HG03457 (cell line): Measurements from ENCODE around the gene SNX33.
A peak's percentile ranks its signal among the peaks of the same experiment; 100 is the strongest.
"Not testable (repeated sequence)": the region's sequence is repeated elsewhere in the genome, so short reads cannot be mapped to it uniquely, and the experiment has no call there.

Experiments
- ATAC-seq: cut with Tn5 transposase; IDR thresholded peaks from one replicate; pipeline ENCODE4 v1.9.1; 2021; ENCODE audit warnings: moderate number of reproducible peaks; ENCODE audit not compliant: unreplicated experiment

The SNX33 gene, protein sequence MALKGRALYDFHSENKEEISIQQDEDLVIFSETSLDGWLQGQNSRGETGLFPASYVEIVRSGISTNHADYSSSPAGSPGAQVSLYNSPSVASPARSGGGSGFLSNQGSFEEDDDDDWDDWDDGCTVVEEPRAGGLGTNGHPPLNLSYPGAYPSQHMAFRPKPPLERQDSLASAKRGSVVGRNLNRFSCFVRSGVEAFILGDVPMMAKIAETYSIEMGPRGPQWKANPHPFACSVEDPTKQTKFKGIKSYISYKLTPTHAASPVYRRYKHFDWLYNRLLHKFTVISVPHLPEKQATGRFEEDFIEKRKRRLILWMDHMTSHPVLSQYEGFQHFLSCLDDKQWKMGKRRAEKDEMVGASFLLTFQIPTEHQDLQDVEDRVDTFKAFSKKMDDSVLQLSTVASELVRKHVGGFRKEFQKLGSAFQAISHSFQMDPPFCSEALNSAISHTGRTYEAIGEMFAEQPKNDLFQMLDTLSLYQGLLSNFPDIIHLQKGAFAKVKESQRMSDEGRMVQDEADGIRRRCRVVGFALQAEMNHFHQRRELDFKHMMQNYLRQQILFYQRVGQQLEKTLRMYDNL

GRCh38 chr15:75647370-75648155, at the start of gene SNX33:
Gene SNX33, plus strand, starts transcription at chr15:75647912. Its CDS starts 1,191 bp downstream, at chr15:75649103.
- ATAC-seq = no peak

- ATAC-seq = no peak
These were observed 49.4 kb upstream of the SNX33 start for GRCh38 chr15:75598361-75598760.

- ATAC-seq = no peak
These were observed 48.3 kb upstream of the SNX33 start for GRCh38 chr15:75599401-75599800.

- no peak for ATAC-seq
These were observed 41.7 kb upstream of the SNX33 start for GRCh38 chr15:75606026-75606425.

DNA sequence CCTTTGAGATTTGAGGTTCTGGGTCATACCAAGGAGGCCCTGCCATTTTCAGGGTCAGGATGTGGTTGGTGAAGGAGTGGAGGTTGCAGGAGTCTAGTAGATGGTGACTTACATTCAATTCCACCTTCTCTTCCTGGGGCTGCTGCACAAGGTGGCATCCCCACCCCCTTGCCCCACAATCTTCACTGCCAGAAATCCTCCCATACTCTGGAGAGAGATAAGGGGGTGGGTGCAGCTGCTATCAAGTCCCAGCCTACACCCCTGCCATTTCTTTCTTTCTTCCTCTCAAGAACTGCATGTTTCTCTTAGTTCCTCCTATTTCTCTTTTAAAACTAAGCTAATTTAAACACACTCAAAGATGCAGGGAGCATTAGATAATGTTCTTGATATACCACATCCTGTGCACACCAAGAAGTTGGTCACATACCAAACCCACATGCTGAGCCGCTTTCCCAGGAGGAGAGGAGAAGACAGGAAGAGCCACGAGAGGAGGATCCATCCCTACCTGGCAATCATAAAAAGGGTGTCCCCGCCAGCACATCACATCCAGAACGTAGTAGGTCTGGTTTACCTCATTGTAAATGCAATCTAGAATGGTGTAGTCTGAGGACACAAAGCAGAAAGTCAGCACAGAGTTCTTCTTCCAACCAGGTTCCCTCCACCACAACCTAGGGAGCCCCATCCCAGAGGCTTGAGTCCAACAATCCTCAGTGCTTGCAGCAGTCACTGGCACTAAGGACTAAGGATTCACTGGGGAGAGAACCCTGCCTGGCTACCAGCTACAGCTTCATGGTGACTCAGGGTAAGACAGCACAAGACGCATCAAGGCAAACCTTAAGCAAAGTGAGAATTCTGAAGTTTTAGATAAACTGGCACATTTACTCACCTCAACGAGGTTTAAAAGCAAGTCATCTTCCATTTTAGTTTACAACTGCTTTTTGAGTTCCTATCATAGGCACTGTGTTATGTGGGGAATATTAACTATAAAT, 40.7 kb upstream of the SNX33 start:
- no peak for ATAC-seq

DNA sequence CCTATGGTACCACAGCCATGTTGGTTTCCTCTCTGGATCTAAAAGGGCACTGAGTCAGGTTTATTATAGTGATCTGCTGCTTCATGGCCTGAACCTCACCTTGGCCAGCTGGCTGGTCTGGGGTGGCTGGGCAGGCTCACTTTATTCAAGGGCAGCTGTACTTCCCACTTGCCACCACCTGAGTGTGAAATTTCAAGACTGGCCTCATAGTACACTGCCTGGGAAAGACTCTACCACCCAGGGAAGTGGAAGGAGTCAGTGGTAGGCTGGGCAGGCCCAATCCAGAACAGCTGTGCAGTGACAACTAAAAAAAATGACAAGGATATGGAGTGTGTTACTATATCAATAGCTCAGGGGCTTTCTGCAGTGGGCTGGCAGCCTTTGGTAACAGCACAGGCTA, 30.9 kb upstream of the SNX33 start:
- no peak for ATAC-seq

DNA sequence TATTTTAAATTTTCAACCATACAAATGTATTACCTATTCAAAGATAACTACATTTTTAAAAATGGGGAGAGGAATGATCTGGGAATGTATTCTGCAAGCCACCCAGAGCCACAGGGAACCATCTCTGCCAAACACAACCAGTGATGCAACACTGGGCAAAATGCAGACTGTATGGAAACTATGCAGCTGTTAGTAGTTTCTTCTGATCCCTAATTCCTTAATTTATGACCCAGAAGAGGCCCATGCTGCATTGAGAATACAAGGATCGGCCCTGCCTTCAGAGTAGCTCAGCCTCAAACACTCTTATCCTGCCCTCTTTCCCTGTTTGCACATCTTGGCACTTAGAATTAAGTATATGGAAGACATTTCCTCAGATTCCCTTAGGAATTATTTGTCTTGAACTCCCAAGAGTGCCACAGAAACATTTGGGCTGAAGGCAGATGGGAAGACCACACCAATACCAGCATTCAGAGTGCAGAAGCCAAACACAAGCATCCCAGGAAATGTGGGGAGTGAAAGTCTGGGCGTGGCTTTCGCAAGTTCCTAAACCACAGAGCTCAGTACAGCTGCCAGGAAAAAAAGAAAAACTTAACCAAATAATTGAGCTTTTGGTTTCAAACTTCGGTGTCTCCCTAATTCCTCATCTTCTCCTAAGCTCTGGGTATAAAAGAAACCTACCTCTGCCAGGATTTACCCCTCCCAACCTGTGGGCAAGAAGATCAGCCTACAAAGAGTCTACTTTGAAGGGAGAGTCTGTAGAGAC, 27.5 kb upstream of the SNX33 start:
- no peak for ATAC-seq

- ATAC-seq = no peak
These were observed 26.8 kb upstream of the SNX33 start for GRCh38 chr15:75620841-75621391.

GRCh38 chr15:75622505-75622904, 25.2 kb upstream of the SNX33 start:
- no peak for ATAC-seq

- peak; percentile 67 for ATAC-seq
These were observed 22.0 kb upstream of the SNX33 start, which contains the start of gene SNUPN for GRCh38 chr15:75625542-75626347. Gene SNUPN, minus strand, starts transcription at chr15:75625725. Its CDS starts 4,674 bp downstream, at chr15:75621051.

DNA sequence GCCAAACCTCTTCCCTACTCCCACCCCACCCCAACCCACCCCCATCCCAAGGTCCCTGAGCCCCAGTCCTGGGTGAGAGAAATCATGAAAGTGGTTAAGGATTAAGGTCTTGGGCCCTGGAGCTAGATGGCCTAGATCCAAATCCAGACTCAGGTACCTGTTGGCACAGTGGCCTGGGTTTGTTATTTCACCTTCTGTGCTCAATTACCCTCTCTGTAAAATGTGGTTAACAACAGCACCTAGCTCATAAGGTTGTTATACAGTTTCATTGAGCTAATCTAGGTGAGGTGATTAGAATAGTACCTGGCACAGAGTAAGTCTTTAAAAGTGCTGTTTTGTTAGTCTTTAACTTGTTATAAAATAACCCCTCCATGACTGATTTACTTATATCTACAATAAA, 15.8 kb upstream of the SNX33 start:
- ATAC-seq = no peak

- ATAC-seq = not testable (repeated sequence)
These were observed 13.8 kb upstream of the SNX33 start for GRCh38 chr15:75633922-75634321.

GRCh38 chr15:75636026-75636425, 11.7 kb upstream of the SNX33 start:
- ATAC-seq = no peak

- no peak for ATAC-seq
These were observed 10.3 kb upstream of the SNX33 start for GRCh38 chr15:75637245-75638009.

DNA sequence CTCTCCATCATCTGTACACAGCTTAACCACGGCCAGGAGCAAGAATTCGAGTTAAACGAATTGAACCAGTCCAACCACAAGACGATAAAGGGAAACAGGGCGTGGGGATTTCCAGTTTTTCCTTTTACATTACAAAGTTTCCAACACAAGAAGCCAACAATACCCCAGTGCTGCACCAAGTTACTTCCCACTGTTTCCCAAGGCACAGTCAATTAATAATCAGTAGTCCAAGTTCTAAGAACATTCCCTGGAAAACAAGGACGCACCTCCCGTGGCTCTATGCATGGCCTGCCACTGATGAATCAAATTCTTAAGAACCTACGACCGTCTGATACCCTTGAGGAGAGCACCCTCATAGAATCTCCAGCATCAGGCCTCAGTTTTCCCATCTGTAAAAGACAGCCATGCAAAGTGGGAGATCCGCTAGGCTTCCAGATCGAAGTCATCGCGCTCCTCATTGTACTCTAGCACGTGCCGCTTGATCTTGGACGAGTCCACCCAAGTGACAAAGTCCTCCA, 8.5 kb upstream of the SNX33 start:
- ATAC-seq = no peak

DNA sequence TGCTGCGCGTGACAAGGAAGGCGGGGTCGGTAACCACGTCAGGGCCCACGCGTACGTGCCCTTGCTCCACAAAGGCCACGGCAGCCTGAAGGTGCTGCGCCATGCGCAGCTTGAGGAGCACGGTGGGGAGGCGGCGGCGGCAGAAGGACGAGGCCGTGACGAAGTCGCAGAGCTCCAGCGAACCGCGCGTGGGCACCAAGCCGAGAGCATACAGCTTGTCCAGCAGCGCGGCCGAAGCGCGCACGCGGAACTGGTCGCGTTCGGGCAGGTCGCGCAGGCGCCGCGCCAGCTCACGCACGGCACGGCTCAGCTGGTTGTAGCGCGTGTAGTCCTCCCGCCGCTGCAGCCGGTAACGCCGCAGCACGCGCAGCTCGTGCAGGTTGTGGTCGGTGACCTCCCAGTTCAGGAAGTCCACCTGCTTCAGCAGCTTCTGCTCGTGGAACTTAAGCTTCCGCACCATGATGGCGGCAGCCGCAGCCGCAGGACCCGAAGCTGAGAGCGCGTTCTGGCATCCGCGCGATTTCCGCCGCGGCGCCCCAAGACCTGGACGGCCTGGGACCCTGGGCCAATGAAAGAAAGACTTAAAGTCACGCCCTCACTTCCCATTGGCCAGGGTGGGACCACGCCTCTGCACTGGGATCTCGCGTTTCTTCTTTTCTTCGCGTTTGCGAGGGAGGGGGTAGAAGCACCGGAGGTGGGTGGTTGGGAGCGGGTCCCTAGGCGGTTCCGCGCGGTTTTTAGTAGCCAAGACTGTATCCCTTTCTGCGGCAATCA, 7.8 kb upstream of the SNX33 start, which contains the start of gene IMP3:
TSS of gene IMP3 (minus strand) at position 516 of the 774 bp plus-strand sequence. CDS start at position 460, 56 bp downstream.
- peak; percentile 82 for ATAC-seq
